ENCODE results near the gene LPP. TPM values are rescaled to one million over a fixed set of nuclear protein-coding genes. Genes with fewer than 3 reads are reported as not detected.

LPP gene
- total and polyA plus RNA-seq, 9 of the 15 experiments (the other 6 are each of a cell fraction or from before 2014, with no cell fraction given), result 0.07 to 0.18 TPM; not detected in 7

- TF ChIP-seq CEBPZ (IDR thresholded peaks at IDR 0.05; ENCODE audit: borderline replicate concordance, low read depth, low read length) (no peak), ZNF197 (CRISPR knock-in tag; IDR thresholded peaks at IDR 0.05; ENCODE audit: low read depth) (no peak), BCOR (IDR thresholded peaks at IDR 0.05) (no peak), ASH1L (IDR thresholded peaks at IDR 0.05; ENCODE audit: borderline replicate concordance, low read depth, partially characterized antibody) (no peak), EP300 (IDR thresholded peaks at IDR 0.05; ENCODE audit: low read length) (no peak), NCOA2 (IDR thresholded peaks at IDR 0.05; ENCODE audit: partially characterized antibody in 2 of 2) (no peak), CBX8 (IDR thresholded peaks at IDR 0.05; ENCODE audit: borderline replicate concordance, extremely low read depth, low read depth, low read length, poor library complexity, severe bottlenecking) (no peak), NUFIP1 (IDR thresholded peaks at IDR 0.05; ENCODE audit: partially characterized antibody) (no peak)
Observed at GRCh38 chr3:188746291-188746783, 592.4 kb downstream of the LPP start (continued).

All from K562 (cell line).